Measurements from ENCODE around the gene STAB1.
A peak's percentile ranks its signal among the peaks of the same experiment; 100 is the strongest.

The STAB1 gene, protein sequence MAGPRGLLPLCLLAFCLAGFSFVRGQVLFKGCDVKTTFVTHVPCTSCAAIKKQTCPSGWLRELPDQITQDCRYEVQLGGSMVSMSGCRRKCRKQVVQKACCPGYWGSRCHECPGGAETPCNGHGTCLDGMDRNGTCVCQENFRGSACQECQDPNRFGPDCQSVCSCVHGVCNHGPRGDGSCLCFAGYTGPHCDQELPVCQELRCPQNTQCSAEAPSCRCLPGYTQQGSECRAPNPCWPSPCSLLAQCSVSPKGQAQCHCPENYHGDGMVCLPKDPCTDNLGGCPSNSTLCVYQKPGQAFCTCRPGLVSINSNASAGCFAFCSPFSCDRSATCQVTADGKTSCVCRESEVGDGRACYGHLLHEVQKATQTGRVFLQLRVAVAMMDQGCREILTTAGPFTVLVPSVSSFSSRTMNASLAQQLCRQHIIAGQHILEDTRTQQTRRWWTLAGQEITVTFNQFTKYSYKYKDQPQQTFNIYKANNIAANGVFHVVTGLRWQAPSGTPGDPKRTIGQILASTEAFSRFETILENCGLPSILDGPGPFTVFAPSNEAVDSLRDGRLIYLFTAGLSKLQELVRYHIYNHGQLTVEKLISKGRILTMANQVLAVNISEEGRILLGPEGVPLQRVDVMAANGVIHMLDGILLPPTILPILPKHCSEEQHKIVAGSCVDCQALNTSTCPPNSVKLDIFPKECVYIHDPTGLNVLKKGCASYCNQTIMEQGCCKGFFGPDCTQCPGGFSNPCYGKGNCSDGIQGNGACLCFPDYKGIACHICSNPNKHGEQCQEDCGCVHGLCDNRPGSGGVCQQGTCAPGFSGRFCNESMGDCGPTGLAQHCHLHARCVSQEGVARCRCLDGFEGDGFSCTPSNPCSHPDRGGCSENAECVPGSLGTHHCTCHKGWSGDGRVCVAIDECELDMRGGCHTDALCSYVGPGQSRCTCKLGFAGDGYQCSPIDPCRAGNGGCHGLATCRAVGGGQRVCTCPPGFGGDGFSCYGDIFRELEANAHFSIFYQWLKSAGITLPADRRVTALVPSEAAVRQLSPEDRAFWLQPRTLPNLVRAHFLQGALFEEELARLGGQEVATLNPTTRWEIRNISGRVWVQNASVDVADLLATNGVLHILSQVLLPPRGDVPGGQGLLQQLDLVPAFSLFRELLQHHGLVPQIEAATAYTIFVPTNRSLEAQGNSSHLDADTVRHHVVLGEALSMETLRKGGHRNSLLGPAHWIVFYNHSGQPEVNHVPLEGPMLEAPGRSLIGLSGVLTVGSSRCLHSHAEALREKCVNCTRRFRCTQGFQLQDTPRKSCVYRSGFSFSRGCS (N-terminal part only)

DNA sequence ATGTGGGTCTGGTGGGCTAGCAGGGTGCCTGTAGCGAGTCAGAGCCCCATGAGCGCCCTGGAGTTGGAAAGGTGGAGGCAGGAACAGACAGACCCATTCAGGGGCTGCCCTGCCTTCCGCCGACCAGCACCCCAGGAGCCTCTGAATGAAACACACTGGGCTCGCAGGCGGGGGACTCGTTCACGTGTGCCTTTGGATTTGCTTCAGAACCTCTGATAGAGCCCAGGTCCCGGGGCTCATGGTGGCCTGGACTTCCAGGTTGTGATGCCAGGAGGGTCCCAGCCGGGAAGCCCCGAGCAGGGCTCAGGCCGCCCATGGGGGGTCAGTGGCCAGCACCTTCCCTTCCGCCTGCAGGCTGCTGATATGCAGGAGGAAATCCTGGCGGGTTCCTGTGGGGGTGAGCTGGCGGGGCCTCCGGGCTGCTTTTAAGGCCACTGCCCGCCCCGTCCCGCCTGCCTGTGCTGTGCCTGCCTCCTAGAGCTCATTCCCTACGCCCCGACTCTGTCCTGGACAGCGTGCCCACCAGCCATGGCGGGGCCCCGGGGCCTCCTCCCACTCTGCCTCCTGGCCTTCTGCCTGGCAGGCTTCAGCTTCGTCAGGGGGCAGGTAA lies at the start of gene STAB1:
Gene STAB1 (plus strand): TSS at position 453 of the 610 bp plus-strand sequence. CDS start 76 bp downstream, at position 529.
- DNase-seq (ENCODE audit: low read depth in 2 of 2): no peak

DNA sequence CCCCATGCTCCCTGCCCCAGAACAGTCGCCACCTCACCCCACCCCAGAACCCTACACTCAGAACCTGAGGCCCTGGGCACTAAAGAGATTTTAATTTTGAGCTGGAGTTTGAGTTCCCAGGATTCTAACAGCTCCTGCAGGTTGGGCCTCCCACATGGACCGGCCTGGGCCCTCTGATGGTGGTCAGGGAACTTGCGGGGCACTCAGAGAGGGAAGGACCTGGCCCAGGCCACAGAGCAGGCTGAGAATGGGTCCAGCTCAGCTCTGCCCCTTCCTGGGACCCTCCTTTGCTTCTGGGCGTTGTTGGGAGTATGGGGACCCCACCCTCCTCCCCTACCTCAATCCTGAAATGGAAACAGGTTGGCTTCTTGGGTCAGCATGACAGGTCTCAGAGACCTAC lies 49.1 kb upstream of the STAB1 start:
- no peak for DNase-seq (ENCODE audit: low read depth in 2 of 2)

DNA sequence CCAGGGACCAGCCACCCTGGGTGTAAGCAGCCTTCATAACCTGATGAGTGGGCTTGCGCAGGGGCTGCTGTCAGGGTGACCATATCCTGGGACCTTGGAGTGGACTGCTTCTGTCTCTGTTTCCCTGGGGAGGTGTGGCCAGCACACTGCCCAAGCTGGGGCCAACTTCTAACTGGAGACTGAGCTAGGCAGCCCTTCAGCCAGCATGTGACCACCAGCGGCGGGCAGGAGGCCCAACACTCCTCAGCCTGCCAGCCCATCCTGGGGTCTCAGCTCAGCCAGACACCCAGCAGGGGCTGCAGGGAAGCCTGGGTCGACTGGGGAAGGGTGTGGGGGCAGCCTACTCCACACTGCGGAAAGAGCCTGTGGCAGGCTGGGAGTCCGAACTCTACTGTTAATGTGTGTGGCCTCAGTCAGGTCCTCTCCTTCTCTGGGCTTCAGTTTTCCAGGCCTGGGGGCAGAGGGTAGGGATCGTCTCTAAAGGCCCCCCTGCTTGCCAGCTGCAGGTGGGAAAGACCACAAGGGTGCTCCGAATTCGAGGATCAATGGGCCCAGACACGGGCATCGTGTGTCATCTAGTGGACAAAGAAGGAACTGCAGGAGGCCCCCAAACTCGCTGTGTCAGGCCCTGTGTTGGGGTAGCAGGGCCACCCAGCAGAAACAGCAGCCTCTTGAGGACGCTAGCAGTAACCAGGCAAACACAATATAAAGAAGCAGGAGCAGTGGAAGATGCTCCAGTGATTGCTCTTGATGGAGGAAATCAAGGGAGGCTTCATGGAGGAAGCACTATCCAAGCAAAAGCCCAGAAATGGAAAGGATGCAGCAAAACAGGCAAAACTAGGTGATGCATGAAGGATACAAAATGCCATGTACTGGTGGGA lies 48.3 kb upstream of the STAB1 start:
- DNase-seq (ENCODE audit: low read depth in 2 of 2): peak; percentile 43 to 53

DNA sequence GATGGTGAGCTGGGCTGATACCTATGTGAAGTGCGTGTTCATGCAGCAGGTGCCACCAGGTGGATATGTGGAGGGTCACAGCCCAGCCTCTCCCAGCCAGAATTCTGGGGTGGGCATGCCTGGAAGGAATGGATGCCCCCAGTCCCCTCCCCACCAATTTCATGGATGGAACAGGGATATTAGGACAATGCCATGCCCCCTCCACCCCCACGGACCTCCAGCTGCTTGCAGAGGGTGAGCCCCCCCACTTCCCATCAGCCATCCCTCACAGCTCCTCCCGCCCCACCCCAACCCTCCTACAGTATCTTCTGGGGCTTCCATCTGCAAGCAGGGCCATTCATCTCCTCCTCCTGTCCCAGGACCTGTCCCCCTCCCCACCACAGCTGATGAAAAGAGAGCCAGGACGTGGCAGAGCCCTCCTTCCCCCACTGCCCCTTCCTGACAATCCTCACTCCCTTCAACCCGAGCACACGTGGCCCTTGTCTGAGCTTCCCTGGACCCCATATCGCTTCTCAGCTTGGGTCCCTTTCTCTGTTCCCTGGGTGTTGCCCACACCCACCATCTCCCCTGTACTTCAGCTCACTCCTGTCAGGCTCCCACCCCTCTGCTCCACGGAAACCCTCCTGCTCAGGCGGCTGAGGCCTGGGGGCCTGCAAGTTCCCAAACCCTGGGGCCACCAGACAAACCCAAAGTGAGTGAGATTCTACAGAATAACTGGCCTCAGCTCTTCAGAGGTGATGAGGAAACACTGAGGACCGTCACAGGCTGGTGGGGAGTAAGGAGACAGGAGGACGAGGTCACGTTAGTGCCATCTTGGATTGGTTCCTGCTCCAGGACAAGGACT lies 47.4 kb upstream of the STAB1 start:
- DNase-seq (ENCODE audit: low read depth in 2 of 2): no peak

DNA sequence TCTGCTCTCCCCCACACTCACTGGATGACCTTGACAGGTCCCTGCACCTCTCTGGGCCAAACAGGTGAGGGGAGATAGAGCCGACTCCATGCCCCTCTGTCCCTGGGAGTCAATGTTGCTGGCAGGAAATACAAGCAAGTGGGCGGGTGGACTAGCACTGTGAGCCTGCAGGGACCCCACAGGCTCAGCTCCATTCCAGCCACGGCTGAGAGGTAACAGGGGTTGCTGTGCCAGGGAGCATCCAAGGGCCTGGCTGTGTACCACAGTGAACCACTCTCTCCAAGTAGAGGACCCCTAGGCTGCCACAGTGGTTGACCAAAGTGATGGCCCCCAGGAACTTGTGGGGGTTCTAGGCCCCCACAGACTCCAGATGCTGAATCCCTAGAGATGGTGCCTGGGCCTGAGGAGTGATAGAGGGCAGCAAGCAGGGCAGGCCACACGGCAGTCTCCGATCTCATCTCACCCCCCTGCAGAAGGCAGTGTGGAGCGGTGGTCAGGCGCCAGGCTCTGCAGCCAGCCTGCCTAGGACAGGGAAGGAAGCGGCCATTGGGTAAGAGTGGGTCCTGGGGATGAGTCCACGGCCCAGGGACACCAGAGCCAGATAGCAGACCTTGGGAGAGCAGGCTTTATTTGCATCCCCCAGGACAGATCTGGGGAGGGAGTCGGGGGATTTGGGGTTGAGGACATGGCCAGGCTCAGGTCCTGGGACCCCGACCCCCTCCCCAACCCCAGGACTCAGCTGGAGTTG lies 44.5 kb upstream of the STAB1 start:
- DNase-seq (ENCODE audit: low read depth in 2 of 2): no peak

DNA sequence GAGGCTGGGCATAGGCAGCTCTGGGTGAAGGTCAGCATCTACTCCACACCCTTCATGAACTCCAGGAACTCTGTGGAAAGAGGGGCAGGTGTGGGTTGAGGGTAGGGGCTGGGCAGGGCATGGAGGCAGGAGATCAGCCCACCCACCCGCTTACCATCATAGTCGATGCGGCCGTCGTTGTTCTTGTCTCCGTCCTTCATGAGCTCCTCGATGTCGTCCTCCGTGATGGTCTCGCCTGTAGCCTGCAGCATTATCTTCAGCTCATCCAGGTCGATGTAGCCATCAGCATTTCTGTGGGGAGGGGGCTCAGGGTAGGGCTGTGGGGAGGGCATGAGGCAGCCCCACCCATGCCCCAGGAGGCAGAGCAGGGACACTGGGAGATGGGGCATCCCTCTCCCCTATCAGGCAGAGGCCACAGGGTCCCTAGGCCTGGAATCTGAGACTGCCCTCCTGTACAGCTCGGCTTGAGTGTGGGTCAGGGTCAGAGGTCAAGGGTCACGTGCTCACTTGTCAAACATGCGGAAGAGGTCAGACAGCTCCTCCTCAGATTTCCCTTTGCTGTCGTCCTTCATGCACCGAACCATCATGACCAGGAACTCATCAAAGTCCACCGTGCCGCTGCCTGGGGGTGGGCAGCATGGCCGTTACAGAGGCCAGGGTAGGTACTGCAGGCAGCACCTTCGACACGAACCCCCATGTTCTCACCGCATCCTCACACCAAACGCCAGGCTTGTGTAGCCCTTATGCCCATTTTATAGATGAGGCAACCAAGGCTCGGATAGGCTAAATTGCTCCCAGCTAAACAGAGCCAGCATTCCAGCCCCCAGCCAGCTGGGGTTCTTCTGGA lies 43.7 kb upstream of the STAB1 start:
- no peak for DNase-seq (ENCODE audit: low read depth in 2 of 2)

DNA sequence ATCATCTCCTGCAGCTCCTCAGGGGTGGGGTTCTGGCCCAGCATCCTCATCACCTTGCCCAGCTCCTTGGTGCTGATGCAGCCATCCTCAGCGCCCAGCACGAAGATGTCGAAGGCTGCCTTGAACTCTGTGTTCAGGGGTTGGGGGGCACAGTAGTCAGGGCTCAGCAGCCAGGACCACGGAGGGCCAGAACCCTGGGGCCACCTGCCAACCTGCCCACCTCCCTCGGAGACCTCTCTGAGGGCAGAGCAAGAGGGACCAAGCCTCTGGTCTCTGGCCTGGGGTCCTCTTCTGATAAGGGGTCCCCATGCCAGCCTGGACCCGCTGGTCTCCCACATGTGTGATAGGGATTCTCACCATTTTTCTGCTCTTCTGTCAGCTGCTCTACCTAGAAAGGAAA lies 43.0 kb upstream of the STAB1 start:
- DNase-seq (ENCODE audit: low read depth in 2 of 2): no peak

DNA sequence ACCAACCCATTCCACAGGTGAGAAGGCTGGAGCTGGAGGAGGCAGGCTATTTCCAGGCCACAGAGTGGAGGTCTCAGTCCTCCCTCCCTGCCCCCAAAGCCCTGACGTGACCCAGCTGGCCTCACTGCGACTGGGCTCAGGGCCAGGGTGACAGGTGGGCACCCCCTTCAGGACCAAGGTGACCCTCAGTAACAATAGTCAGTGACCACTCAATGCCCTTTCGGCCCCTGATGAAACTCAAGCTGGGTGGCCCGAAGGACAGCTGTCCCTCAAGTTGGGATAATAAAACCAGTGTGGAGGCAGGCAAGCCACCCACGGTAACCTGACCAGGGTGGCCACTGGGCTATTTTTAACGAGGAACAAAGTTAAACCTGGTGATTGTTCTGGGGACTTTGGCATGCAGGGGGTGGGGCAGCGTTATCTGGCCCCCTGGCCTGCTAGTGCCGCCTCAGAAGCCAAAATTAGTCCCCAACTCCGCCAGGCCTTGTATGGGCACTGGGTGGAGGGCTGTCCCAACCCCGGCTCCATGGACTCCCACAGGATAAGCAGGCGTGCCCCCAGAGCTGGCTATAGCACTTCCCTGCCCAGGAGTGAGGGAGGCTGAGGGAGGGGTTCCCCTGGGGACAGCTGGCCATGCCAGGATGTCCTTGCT lies 42.4 kb upstream of the STAB1 start:
- DNase-seq (ENCODE audit: low read depth in 2 of 2): no peak

DNA sequence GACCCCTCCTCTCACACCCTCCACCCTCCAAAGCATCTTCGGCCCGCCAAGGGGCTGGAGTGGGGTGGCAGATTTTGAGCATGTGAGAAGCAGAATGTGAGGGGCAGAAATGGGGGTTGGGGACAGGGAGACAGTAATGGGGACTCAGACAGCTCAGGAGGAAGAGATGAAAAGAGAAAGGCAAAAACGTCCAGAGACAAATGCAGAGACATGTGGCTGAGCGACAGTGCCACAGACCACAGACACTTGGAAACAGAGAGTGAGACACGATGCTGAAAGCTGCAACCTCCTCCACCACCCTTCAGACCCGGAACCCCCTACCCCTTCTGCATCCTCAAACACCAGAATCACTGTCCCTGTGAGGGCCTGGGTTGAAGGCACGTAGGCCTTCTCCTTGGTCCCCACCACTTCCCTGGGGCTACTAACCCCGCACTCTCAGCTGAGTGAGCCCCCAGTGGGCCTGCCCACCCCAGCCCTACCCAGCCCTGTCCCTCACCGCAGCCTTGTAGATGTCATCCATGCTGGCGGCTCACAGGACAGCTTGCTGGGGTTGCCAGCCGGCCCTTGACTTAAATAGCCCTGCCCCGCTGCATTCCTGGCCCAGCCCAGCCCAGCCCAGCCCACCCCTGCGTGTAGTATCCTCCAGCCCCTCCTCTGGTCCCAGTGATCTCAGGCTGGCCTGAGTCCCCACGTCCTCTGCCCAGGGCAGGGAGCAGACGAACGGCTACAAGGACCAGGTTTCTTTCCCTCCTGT lies 41.5 kb upstream of the STAB1 start, which contains the start of gene TNNC1:
Gene TNNC1 (minus strand): TSS at position 546 of the 754 bp plus-strand sequence. CDS start 26 bp downstream, at position 520.
- no peak for DNase-seq (ENCODE audit: low read depth in 2 of 2)

DNA sequence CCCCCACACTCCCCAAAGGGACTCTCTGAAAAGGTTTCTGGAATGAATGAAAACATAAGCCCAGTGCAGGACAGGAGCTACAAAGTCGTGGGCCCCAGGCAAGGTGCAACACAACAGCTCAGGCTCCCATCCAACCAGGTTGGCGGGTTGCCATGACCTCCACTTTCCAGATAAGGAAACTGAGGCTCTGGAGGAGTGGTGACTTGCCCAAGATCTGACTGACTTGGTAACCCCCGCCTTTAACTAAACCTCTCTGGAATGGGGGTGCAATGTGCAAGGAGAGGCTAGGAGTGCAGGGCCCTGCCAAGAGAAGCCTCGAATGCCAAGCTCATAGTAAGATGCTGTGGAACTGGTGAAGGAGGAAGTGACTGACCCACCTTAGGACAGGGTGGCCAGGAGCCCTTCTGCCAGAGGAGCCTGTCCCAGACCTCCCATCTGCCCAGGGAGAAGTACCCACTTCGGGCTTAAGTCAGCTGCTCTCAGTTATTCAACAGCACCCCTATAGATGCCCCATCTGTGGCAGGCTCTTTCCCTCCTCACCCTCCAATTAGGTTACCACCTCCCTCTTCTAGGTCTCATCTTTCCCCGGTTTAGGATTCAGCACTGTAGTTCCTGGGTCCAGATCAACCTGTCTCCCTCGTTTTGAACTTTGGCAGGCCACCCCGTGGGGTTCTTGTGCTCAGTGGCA lies 40.7 kb upstream of the STAB1 start:
- no peak for DNase-seq (ENCODE audit: low read depth in 2 of 2)

DNA sequence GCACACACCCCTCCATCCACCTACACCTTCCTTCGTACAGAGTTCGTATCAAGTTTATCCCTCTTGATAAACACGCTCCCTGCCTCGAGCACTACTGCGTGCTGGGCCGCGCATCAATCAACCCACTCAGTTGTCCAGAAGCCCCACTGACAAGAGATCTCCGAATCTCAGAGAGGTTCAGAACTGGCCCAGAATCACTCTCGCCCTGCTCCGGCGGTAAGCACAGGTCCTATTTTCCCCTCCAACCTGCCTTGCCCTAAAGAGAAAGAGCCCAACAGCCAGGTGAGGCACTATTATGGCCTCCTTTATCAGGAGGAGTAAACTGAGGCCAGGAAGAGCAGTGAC lies 40.2 kb upstream of the STAB1 start:
- DNase-seq (ENCODE audit: low read depth in 2 of 2): no peak

DNA sequence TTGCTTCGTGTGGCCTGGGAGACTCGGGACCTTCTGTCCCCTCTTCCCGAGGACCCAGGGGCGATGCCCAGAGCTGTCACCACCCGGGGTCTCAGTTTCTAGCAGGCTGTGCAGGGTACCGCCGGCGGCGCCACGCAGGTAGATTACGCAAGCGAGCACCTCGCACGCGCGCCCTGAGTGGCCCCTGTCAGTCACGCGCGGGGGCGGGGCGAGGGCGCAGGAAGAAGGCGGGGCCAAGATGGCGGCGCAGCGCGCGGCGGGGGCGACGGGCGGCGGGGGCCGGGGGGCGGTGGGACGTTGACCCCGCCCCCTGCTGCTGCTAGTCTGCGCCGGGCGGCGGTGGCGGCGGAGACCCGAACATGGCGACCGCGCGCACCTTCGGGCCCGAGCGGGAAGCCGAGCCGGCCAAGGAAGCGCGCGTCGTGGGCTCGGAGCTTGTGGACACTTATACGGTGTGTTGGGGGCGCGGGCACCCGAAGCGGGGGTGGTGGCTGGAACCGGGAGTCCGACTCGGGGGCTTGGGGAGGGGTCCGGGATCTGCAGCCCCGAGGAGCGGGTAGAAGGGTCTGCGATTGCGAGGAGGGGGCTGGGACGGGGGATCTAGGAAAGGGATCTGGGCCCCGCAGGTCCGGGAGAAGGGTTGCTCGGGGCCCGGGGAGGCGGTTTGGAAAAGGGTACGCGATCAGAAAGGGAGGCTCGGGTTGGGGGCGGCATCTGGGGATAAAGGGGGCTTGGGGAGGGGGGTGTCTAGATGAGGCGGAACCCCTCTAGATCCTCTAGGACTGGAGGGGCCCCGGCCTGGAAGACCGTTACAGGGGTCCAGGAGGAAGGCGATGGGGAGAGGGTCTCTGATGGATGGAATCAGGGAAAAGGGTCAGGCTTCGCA lies 39.6 kb upstream of the STAB1 start, which contains the start of gene NISCH:
Gene NISCH (plus strand): TSS at position 322 of the 886 bp plus-strand sequence. CDS start 38 bp downstream, at position 360.
- DNase-seq (ENCODE audit: low read depth in 2 of 2): peak; percentile 90 to 93

DNA sequence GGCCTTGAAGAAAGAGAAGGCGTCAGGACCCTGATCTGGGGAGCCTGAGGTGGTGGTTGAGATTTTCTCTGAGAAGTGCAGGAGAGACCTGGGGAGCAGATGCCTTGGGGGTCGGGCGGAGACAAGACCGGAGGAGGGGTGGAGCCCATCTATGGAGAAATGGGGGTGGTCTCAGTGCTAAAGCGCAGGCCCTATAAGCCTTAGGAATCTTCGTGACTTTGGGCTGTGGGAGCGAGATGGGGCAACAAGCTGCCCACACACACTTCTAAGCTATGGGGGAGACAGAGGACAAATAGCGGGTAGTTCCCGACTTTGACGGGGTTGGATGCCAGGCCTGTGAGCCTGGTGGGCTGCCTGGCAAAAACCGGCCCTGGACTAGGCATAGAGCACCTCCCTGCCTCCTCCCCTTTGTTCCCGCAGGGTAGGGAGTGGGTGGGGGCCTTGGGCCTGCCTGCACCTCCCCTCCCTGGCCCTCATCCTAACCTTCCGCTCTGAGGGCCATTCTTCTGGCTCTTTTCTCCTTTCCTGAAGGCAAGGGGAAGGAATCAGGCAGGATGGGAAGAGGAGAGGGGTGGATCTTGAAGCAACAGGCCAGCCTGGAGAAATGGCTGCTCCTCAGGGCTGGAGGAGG lies 38.9 kb upstream of the STAB1 start:
- DNase-seq (ENCODE audit: low read depth in 2 of 2): no peak

DNA sequence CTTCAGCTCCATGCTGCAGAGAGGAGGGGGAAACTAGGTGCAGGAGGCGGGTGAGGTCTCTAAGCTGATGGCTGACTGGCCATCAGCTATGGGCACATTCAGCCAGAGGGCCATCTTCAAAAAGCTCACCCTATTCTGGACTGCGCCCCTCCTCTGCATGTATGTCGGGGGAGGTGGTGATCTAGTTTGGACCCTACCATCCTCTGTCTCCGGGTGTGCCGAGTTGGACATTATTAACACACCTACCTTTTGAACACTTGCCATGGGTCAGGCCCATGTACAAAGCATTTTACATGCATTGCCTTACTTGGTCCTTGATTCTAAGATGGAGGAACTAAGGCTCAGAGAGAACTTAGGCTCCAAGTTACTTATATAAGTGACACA lies 38.3 kb upstream of the STAB1 start:
- DNase-seq (ENCODE audit: low read depth in 2 of 2): no peak
